ENCODE measurements around the gene PRSS12.

Gene PRSS12

DNA sequence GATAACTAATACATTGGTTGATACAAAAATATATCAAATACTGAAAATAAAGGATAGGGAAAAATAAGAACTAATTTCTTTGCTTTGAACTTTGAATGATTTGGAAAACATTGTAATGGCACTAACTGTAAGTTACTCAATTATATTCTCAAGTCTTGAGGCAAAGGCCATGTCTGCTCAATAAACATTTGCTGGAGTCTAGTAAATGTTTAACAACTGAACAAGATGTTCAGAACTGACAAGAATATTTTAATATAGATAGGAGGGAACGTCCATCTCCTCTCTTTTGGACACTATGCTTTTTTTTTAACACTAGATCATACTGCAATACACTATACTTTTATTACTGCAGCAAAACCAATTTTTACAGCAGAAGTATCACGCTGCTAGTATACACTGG lies 76.2 kb downstream of the PRSS12 start:
- ATAC-seq: no peak

DNA sequence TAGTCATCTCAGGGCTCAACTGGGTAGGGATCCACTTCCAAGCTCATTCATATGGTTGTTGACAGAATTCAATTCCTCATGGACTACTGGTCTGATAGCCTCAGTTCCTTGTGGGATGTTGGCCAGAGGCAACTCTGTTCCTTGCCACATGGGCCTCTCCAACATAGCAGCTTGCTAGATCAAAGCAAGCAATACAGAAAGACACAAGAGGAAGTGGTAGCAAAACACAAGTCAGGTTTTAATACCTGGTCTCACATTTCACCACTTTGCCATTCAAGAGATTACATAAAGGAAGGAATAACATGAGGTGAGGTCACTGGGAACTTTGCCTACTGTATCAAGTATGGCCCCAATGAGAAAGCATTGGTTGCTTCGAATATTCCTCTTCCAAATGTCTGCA lies 79.2 kb downstream of the PRSS12 start:
- no peak for TF ChIP-seq ZNF8 (CRISPR knock-in tag; IDR thresholded peaks at IDR 0.05)
- TF ChIP-seq, protein P1, sequence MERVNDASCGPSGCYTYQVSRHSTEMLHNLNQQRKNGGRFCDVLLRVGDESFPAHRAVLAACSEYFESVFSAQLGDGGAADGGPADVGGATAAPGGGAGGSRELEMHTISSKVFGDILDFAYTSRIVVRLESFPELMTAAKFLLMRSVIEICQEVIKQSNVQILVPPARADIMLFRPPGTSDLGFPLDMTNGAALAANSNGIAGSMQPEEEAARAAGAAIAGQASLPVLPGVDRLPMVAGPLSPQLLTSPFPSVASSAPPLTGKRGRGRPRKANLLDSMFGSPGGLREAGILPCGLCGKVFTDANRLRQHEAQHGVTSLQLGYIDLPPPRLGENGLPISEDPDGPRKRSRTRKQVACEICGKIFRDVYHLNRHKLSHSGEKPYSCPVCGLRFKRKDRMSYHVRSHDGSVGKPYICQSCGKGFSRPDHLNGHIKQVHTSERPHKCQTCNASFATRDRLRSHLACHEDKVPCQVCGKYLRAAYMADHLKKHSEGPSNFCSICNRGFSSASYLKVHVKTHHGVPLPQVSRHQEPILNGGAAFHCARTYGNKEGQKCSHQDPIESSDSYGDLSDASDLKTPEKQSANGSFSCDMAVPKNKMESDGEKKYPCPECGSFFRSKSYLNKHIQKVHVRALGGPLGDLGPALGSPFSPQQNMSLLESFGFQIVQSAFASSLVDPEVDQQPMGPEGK (CRISPR knock-in tag; IDR thresholded peaks at IDR 0.05; ENCODE audit: borderline replicate concordance): no peak
- no peak for TF ChIP-seq ARNTL (CRISPR knock-in tag; IDR thresholded peaks at IDR 0.05; ENCODE audit: borderline replicate concordance, low read depth)
- no peak for TF ChIP-seq OSR1 (CRISPR knock-in tag; IDR thresholded peaks at IDR 0.05)
- no peak for TF ChIP-seq ZNF70 (CRISPR knock-in tag; IDR thresholded peaks at IDR 0.05)
- no peak for TF ChIP-seq TCF4 (CRISPR knock-in tag; IDR thresholded peaks at IDR 0.05; ENCODE audit: borderline replicate concordance)
- TF ChIP-seq BACH2 (CRISPR knock-in tag; IDR thresholded peaks at IDR 0.05; ENCODE audit: borderline replicate concordance): no peak
- TF ChIP-seq ZC3H10 (CRISPR knock-in tag; IDR thresholded peaks at IDR 0.05): no peak
- TF ChIP-seq, protein P2, sequence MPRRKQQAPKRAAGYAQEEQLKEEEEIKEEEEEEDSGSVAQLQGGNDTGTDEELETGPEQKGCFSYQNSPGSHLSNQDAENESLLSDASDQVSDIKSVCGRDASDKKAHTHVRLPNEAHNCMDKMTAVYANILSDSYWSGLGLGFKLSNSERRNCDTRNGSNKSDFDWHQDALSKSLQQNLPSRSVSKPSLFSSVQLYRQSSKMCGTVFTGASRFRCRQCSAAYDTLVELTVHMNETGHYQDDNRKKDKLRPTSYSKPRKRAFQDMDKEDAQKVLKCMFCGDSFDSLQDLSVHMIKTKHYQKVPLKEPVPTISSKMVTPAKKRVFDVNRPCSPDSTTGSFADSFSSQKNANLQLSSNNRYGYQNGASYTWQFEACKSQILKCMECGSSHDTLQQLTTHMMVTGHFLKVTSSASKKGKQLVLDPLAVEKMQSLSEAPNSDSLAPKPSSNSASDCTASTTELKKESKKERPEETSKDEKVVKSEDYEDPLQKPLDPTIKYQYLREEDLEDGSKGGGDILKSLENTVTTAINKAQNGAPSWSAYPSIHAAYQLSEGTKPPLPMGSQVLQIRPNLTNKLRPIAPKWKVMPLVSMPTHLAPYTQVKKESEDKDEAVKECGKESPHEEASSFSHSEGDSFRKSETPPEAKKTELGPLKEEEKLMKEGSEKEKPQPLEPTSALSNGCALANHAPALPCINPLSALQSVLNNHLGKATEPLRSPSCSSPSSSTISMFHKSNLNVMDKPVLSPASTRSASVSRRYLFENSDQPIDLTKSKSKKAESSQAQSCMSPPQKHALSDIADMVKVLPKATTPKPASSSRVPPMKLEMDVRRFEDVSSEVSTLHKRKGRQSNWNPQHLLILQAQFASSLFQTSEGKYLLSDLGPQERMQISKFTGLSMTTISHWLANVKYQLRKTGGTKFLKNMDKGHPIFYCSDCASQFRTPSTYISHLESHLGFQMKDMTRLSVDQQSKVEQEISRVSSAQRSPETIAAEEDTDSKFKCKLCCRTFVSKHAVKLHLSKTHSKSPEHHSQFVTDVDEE (CRISPR knock-in tag; IDR thresholded peaks at IDR 0.05): no peak
- no peak for TF ChIP-seq TOX (CRISPR knock-in tag; IDR thresholded peaks at IDR 0.05; ENCODE audit: borderline replicate concordance)
- TF ChIP-seq RARB (CRISPR knock-in tag; IDR thresholded peaks at IDR 0.05): no peak
- TF ChIP-seq CSDC2 (CRISPR knock-in tag; IDR thresholded peaks at IDR 0.05): no peak
- no peak for TF ChIP-seq PPARA (CRISPR knock-in tag; IDR thresholded peaks at IDR 0.05; ENCODE audit: borderline replicate concordance)
- TF ChIP-seq, protein P3, sequence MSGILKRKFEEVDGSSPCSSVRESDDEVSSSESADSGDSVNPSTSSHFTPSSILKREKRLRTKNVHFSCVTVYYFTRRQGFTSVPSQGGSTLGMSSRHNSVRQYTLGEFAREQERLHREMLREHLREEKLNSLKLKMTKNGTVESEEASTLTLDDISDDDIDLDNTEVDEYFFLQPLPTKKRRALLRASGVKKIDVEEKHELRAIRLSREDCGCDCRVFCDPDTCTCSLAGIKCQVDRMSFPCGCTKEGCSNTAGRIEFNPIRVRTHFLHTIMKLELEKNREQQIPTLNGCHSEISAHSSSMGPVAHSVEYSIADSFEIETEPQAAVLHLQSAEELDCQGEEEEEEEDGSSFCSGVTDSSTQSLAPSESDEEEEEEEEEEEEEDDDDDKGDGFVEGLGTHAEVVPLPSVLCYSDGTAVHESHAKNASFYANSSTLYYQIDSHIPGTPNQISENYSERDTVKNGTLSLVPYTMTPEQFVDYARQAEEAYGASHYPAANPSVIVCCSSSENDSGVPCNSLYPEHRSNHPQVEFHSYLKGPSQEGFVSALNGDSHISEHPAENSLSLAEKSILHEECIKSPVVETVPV (CRISPR knock-in tag; IDR thresholded peaks at IDR 0.05): no peak
- no peak for TF ChIP-seq ISL1 (CRISPR knock-in tag; IDR thresholded peaks at IDR 0.05)
- ATAC-seq: no peak

More for the DNA sequence above, 76.2 kb downstream of the PRSS12 start:
- TF ChIP-seq ZNF565 (CRISPR knock-in tag; conservative IDR thresholded peaks at IDR 0.05; ENCODE audit: low read depth): no peak
- TF ChIP-seq ZNF70 (CRISPR knock-in tag; IDR thresholded peaks at IDR 0.05): no peak
- TF ChIP-seq, protein P4, sequence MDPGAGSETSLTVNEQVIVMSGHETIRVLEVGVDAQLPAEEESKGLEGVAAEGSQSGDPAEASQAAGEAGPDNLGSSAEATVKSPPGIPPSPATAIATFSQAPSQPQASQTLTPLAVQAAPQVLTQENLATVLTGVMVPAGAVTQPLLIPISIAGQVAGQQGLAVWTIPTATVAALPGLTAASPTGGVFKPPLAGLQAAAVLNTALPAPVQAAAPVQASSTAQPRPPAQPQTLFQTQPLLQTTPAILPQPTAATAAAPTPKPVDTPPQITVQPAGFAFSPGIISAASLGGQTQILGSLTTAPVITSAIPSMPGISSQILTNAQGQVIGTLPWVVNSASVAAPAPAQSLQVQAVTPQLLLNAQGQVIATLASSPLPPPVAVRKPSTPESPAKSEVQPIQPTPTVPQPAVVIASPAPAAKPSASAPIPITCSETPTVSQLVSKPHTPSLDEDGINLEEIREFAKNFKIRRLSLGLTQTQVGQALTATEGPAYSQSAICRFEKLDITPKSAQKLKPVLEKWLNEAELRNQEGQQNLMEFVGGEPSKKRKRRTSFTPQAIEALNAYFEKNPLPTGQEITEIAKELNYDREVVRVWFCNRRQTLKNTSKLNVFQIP (CRISPR knock-in tag; IDR thresholded peaks at IDR 0.05; ENCODE audit: borderline replicate concordance, low read depth): no peak
- TF ChIP-seq ZFP3 (CRISPR knock-in tag; IDR thresholded peaks at IDR 0.05): no peak
- TF ChIP-seq, protein P2 (CRISPR knock-in tag; IDR thresholded peaks at IDR 0.05): no peak
- TF ChIP-seq ISL1 (CRISPR knock-in tag; IDR thresholded peaks at IDR 0.05): no peak
- no peak for TF ChIP-seq RARB (CRISPR knock-in tag; IDR thresholded peaks at IDR 0.05)
- no peak for TF ChIP-seq OSR1 (CRISPR knock-in tag; IDR thresholded peaks at IDR 0.05)

DNA sequence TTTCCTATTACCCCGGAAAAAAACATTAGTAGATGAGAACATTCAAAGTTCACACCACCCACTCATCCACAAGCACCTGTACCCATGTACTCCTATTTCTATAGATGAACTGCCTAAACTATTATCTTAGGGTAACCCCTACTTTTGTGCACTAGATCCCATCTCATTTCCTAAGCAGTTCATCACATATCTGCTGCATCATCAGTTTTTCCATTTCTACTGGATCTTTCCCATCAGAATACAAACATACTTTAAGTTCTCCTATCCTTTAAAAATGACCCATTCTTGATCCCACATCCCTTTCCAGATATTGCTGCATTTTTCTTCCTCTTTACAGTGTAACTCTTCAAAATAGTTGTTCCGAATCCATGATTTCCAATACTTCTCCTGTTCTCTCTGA lies 81.0 kb downstream of the PRSS12 start:
- ATAC-seq: no peak
- TF ChIP-seq RARB (CRISPR knock-in tag; IDR thresholded peaks at IDR 0.05) (no peak), CSDC2 (CRISPR knock-in tag; IDR thresholded peaks at IDR 0.05) (no peak), ZFP30 (CRISPR knock-in tag; IDR thresholded peaks at IDR 0.05) (no peak), GLIS3 (CRISPR knock-in tag; IDR thresholded peaks at IDR 0.05) (no peak), SNAI2 (CRISPR knock-in tag; IDR thresholded peaks at IDR 0.05) (no peak), OSR1 (CRISPR knock-in tag; IDR thresholded peaks at IDR 0.05) (no peak), ZNF565 (CRISPR knock-in tag; conservative IDR thresholded peaks at IDR 0.05; ENCODE audit: low read depth) (no peak), BACH2 (CRISPR knock-in tag; IDR thresholded peaks at IDR 0.05; ENCODE audit: borderline replicate concordance) (no peak), TCF4 (CRISPR knock-in tag; IDR thresholded peaks at IDR 0.05; ENCODE audit: borderline replicate concordance) (no peak), ISL1 (CRISPR knock-in tag; IDR thresholded peaks at IDR 0.05) (no peak), ZNF8 (CRISPR knock-in tag; IDR thresholded peaks at IDR 0.05) (no peak), ZFP3 (CRISPR knock-in tag; IDR thresholded peaks at IDR 0.05) (no peak)
- TF ChIP-seq, protein P3 (CRISPR knock-in tag; IDR thresholded peaks at IDR 0.05): no peak
